SU-DHL-6 (cell line): Measurements from ENCODE around the gene ANKS1B.

Experiments used
- CTCF ChIP-seq: fragments of 200-600 bp; sonication (generic); IDR thresholded peaks from one replicate; pipeline ENCODE4 v1.5.1; 2017; ENCODE audit warnings: antibody characterized with exemption, mild to moderate bottlenecking, low read length, moderate library complexity; ENCODE audit not compliant: insufficient read depth, poor library complexity, severe bottlenecking
- EZH2phosphoT487 ChIP-seq: fragments of 200-600 bp; sonication (generic), shearing (Covaris generic); conservative IDR thresholded peaks from 2 replicates; pipeline ENCODE4 v1.6.1; 2018; ENCODE audit warnings: mild to moderate bottlenecking, antibody characterized with exemption, low read length, moderate library complexity, mixed read lengths

DNA sequence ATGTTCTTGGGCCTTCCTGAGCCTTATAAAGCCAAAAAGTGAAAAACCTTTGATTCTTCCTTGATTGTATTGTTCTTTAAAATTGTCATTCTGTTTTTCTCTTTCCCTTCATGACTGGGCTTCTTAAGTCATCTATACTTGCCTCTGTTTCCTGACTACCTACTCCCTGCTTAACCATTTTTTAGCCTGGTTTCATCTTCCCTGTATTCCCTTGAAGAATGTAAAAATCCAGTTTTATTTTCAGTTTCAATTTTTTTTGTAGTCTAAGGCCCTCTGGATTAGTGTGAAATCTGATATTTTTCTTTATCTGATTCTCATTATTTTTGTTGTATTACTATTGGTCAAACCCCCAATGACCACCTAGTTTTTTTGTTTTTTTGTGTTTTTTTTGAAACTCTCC, 1293.4 kb downstream of the ANKS1B start:
- no peak for TF ChIP-seq CTCF
- no peak for TF ChIP-seq EZH2phosphoT487
